Hepatocyte (in vitro differentiated cells): ENCODE data around the gene STAP2. TPM values are rescaled to one million over a fixed set of nuclear protein-coding genes. Genes with fewer than 3 reads are reported as not detected.

ENCODE experiments used
- DNase-seq: peaks from one replicate; pipeline ENCODE4 v3.0.0-alpha.2; 2016; ENCODE audit warnings: low spot score
- H2AFZ ChIP-seq: fragments of 200-600 bp; sonication (generic); 2 replicates; pipeline ENCODE4 v1.6.0; 2016; ENCODE audit warnings: antibody characterized with exemption, mild to moderate bottlenecking
- H3K27ac ChIP-seq: fragments of 200-600 bp; sonication (generic); 2 replicates; pipeline ENCODE4 v1.5.1; 2016; ENCODE audit warnings: mild to moderate bottlenecking
- H3K27me3 ChIP-seq: fragments of 200-600 bp; sonication (generic); 2 replicates; pipeline ENCODE4 v1.6.1; 2016
- H3K36me3 ChIP-seq: fragments of 200-600 bp; sonication (generic); replicated peaks from 2 replicates; pipeline ENCODE4 v1.5.1; 2016; ENCODE audit warnings: low read depth; ENCODE audit not compliant: insufficient read depth
- H3K4me1 ChIP-seq: fragments of 200-600 bp; sonication (generic); 2 replicates; pipeline ENCODE4 v1.5.1; 2016; ENCODE audit warnings: mild to moderate bottlenecking, moderate library complexity; ENCODE audit not compliant: insufficient read depth
- H3K4me2 ChIP-seq: fragments of 200-600 bp; sonication (generic); 2 replicates; pipeline ENCODE4 v1.6.0; 2016
- H3K4me3 ChIP-seq: fragments of 200-600 bp; sonication (generic); 2 replicates; pipeline ENCODE4 v1.5.1; 2016; ENCODE audit warnings: mild to moderate bottlenecking
- H3K79me2 ChIP-seq: fragments of 200-600 bp; sonication (generic); 2 replicates; pipeline ENCODE4 v1.6.0; 2017; ENCODE audit warnings: mild to moderate bottlenecking
- H3K9me2 ChIP-seq: fragments of 200-600 bp; sonication (generic); replicated peaks from 2 replicates; pipeline ENCODE4 v1.6.0; 2017; ENCODE audit warnings: mild to moderate bottlenecking; ENCODE audit not compliant: insufficient read depth
- H3K9me3 ChIP-seq: fragments of 200-600 bp; sonication (generic); 2 replicates; pipeline ENCODE4 v1.5.1; 2016; ENCODE audit warnings: low read depth, mild to moderate bottlenecking
- H4K20me1 ChIP-seq: fragments of 200-600 bp; sonication (generic); 2 replicates; pipeline ENCODE4 v1.6.0; 2016; ENCODE audit warnings: mild to moderate bottlenecking; ENCODE audit not compliant: insufficient read depth, poor library complexity, severe bottlenecking
- CTCF ChIP-seq: fragments of 200-600 bp; sonication (generic); IDR thresholded peaks from 2 replicates; pipeline ENCODE4 v1.5.1; 2016; ENCODE audit warnings: antibody characterized with exemption, mild to moderate bottlenecking; ENCODE audit not compliant: poor library complexity
- EZH2 ChIP-seq: fragments of 200-600 bp; sonication (generic); IDR thresholded peaks from 2 replicates; pipeline ENCODE4 v1.6.1; 2016; ENCODE audit warnings: antibody characterized with exemption, mild to moderate bottlenecking, borderline replicate concordance
- EZH2phosphoT487 ChIP-seq: fragments of 200-600 bp; sonication (generic); IDR thresholded peaks from one replicate; pipeline ENCODE4 v1.6.1; 2018; ENCODE audit warnings: antibody characterized with exemption, mild to moderate bottlenecking, low read depth, moderate library complexity; ENCODE audit not compliant: unreplicated experiment, severe bottlenecking
- WGBS: methylation state at CpG from one replicate; pipeline ENCODE4 v1.1.6; 2016; ENCODE audit warnings: low lambda C conversion rate; ENCODE audit errors: missing lambda C conversion rate; 5-methylcytosine and 5-hydroxymethylcytosine counted together
- polyA plus RNA-seq: library from polyadenylated mRNA; unstranded; fragments of >200 nt; fragmentation: Nextera tagmentation; extraction: Ambion mirVana; gene quantifications from 2 replicates; pipeline ENCODE4 v1.2.1, GENCODE V29; 2016
- total RNA-seq: library from RNA; depleted of rRNA; stranded (reverse); fragments of >200 nt; gene quantifications from 2 replicates; pipeline ENCODE4 v1.2.3, GENCODE V29; 2014

Gene STAP2
- total and polyA plus RNA-seq, 2 experiments from 2014 or later: 28.1 to 34.4 TPM

DNA sequence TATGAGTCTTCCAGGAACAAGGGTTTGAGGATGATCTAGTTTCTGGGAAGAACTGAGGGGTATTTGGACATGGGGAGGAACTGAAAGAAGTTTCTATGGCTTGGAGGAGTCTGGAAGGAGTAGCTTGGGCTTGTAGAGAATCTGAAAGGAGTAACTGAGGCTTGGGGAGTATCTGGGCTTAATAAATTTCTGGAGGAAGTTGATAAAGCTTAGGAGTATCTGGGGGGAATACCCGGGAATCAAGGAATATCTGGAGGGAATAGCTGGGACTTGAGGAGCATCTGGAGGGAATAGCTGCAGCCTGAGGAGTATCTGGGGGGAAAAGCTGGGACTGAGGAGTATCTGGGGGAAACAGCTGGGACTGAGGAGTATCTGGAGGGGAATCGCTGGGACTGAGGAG, 18.2 kb downstream of the STAP2 start:
- Histone ChIP-seq H4K20me1 (no peaks in the 10 kb centered on the region), H3K4me2 (no peak overlapping the region), H3K36me3 (no peaks in the 10 kb centered on the region), H3K9me2 (no peaks in the 10 kb centered on the region), H3K4me3 (no peak overlapping the region), H3K27me3 (no peaks in the 10 kb centered on the region), H3K4me1 (no peaks in the 10 kb centered on the region), H3K9me3 (no peaks in the 10 kb centered on the region), H2AFZ (no peak overlapping the region), H3K27ac (no peak overlapping the region), H3K79me2 (no peaks in the 10 kb centered on the region)
- no peak for DNase-seq
- 95% methylated on average over 2 of the region's 2 CpGs for WGBS
- TF ChIP-seq EZH2 (no peak), CTCF (no peak), EZH2phosphoT487 (no peak)

DNA sequence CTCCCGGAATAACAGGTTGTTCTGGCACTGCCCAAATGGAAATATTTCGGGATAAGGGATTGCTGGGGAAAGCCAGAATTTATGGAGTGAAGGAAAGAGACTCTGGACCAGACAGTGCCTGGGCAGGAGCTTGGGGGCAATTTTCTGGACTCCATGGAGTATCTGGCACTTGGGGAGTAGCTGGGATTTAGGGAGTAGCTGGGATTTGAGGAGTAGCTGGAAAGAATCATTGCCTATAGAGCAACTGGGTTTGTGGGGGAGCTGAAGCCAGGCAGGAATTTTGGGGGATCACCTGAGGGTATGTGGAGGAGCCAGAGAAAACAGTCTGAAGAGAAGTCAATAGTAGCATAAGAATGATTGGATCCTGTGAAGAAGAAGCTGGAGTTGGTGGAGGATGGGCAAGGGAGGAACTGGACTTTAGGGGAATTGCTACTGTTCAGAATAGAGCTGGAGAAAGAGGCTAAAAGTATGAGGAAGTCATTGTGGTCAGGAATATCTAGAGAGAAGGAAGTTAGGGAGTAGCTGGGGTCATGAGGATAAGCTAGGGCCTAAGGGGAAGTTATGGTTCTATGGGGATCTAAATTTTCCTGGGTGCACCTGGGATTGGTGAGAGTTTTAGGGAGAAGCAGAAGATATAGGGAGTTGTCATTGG, 19.4 kb downstream of the STAP2 start:
- H3K4me2 ChIP-seq: no peak overlapping the region
- no peaks in the 10 kb centered on the region for H3K4me1 ChIP-seq
- H3K4me3 ChIP-seq: no peak overlapping the region
- TF ChIP-seq CTCF (no peak), EZH2phosphoT487 (no peak), EZH2 (no peak)
- H3K9me2 ChIP-seq: no peaks in the 10 kb centered on the region
- H3K79me2 ChIP-seq: no peaks in the 10 kb centered on the region
- H3K36me3 ChIP-seq: no peaks in the 10 kb centered on the region
- H4K20me1 ChIP-seq: no peaks in the 10 kb centered on the region
- no peaks in the 10 kb centered on the region for H3K27me3 ChIP-seq
- no peak overlapping the region for H2AFZ ChIP-seq
- H3K27ac ChIP-seq: no peak overlapping the region
- WGBS: 97% methylated on average over 2 of the region's 2 CpGs
- DNase-seq: no peak
- H3K9me3 ChIP-seq: no peaks in the 10 kb centered on the region

DNA sequence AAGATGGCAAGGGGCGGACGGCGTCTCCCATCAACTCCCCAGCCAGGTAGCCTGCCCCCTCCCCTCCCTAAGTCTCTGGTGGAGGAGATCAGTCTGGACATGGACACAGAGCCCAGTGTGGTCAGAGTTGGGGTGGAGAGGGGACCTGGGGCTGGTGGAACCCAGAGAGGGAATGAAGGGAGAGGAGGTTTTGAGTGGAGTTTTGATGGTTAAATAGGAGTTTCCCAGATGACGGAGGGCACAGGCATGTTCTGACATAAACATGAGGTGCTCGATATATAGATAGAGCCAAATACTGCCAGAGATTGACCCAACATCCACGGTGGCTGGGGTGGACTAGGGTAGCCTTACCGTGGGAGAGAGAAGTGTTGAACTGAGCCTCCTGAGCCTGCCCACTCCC, 20.2 kb downstream of the STAP2 start:
- Histone ChIP-seq H2AFZ (no peak overlapping the region), H3K9me3 (no peaks in the 10 kb centered on the region), H3K4me1 (no peaks in the 10 kb centered on the region), H3K4me2 (no peak overlapping the region), H3K79me2 (no peaks in the 10 kb centered on the region), H4K20me1 (no peaks in the 10 kb centered on the region), H3K27me3 (no peaks in the 10 kb centered on the region), H3K4me3 (no peak overlapping the region), H3K27ac (no peak overlapping the region), H3K36me3 (no peaks in the 10 kb centered on the region), H3K9me2 (no peaks in the 10 kb centered on the region)
- 94% methylated on average over 7 of the region's 7 CpGs for WGBS
- no peak for DNase-seq
- TF ChIP-seq EZH2phosphoT487: no peak
- no peak for TF ChIP-seq EZH2
- TF ChIP-seq CTCF: no peak

GRCh38 chr19:4316956-4317355, 21.7 kb downstream of the STAP2 start:
- Histone ChIP-seq H3K9me3 (no peaks in the 10 kb centered on the region), H3K4me1 (no peaks in the 10 kb centered on the region), H3K9me2 (no peaks in the 10 kb centered on the region), H3K27me3 (no peaks in the 10 kb centered on the region), H3K4me3 (no peak overlapping the region), H4K20me1 (no peaks in the 10 kb centered on the region), H2AFZ (no peak overlapping the region), H3K27ac (no peak overlapping the region), H3K79me2 (no peaks in the 10 kb centered on the region), H3K36me3 (no peaks in the 10 kb centered on the region), H3K4me2 (no peak overlapping the region)
- no peak for TF ChIP-seq CTCF
- 97% methylated on average over 9 of the region's 9 CpGs for WGBS
- DNase-seq: no peak
